GM21737 (cell line): Measurements from ENCODE around the gene MCM3AP.

ENCODE experiments used
- ATAC-seq: cut with Tn5 transposase; IDR thresholded peaks from one replicate; pipeline ENCODE4 v1.9.1; 2021; ENCODE audit warnings: mild to moderate bottlenecking, moderate library complexity; ENCODE audit not compliant: unreplicated experiment

The MCM3AP gene

DNA sequence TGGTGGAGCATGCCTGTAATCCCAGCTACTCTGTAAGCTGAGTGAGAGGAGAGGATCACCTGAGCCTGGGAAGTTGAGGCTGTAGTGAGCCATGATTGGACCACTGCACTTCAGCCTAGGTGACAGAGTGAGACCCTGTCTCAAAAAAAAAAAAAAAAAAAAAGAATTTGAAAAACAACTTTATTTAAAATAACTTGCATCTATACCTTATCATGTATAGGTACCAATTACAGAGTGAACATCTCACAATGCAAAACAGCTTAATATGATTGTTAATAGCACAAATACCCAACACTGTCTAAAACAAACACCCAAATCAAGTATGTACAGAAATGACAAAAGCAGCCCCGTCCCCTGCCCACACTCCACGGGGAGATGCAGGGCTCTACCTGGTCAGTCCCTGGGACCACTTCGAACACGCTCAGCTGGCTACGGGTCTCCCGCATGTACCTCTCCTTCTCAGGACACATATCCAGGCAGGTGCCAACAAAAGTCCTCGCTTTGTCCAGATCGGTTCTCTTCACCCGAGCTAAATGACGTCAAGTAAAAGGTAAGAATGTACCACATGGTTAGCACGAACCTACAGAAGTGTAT lies 10.5 kb downstream of the MCM3AP start:
- no peak for ATAC-seq

DNA sequence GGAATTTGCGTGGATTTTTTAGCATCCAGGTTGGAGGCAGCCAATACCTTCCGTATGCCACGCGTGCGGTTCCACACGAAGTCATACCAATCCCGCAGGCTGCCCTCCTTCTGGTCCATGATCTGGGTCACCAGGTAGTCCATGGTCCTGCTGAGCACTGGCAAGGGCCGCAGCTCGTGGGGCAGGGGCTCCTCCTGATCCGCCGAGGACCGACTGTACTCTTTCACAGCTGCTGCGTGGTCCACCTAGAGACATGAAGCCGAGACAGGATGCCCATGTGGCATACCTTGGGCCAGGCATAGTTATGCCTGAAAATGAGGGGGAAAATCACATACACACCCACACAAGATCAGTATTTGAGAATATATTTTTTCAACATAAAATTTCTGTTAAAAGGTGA lies 12.1 kb downstream of the MCM3AP start:
- ATAC-seq: no peak

DNA sequence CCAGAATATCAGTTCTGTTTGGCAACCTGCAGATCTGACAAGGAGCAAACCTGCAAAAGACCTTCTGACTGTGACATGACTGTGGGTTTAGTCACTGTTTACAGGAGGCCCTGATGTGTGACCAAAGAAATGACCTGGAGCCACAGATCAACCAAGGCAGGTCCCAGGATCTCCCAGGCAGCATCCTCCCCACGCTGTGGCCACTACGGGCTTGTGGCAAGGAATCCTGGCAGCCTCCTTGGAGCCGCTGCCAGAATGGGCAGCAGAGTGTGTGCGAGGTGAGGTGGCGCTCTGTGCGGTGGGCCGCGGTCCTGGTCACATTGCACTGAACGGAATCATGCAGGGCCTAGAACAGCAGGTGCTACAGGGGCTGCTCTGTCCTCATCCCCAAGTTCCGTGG lies 15.9 kb downstream of the MCM3AP start:
- ATAC-seq: no peak

DNA sequence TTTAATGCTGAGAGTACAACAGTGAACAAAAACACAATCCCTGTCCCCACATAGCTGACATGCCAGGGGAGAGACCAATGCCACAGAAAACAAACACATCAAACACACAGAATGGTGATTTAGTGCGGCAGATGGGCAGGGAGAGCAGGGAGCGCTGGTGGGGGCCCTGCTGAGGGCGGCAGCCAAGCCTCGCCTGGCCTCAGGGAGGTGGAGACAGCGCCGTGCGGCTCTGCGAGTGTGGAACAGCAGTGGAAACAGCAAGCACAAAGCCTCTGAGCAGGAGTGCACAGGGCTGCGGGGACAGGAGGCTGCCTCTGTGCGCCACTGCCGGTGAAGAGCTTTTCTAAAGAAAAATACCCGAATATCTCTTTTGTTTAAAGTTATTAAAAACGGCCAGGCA lies 17.0 kb downstream of the MCM3AP start:
- no peak for ATAC-seq

DNA sequence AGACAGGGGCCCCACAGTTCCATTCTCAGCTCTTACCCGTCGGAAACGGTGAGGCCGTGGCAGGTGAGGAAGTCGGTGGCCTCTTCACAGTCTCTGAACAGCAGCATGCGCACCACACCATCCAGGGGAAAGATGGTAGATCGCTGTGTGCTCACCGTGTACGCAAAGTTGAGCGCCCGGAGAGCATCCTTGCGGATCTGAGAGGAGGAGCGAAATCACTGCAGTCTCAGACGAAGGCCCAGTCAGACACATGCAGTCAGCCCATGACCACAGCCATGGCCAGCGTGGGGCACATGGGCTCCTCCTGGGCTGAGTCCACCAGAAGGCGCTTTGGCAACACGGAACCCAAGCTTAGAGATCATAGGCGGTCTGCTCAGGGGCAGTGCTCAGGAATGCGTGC lies 18.5 kb downstream of the MCM3AP start:
- ATAC-seq: no peak

DNA sequence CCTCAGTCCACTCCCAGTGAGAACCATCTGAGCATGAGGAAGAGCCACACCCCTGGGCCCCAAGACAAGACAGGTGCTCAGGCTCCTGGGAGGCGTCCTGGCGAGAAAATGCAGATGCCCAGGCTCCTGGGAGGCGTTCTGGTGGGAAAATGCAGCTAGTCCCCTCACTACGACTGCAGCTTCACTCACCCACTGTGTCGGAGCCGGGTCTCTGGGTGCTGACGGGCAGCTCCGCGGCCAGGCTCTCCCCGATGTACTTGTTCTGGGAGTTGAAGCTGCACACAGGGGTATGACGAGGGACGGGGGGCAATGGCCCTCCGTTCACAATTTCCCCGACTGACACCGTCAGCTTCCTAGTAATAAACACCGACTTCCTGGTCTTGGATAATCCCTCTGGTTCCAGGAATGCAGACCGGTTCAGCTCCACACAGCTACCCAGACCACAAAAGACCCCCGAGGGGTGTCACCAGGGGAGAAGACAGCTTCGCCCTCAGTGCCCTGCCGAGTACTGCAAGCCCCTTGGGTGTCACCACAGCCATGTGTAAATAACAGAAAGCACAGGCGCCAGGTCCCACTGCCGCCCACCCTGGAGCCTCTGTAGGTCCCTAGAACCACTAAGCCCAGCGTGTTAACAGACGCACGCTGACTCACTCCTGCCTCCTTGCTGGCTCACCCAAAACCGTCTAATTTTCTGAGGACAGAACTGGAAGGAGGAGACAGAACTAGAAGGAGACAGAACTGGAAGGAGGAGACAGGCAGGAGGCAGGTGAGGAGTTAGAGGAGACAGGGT lies 19.5 kb downstream of the MCM3AP start:
- no peak for ATAC-seq

DNA sequence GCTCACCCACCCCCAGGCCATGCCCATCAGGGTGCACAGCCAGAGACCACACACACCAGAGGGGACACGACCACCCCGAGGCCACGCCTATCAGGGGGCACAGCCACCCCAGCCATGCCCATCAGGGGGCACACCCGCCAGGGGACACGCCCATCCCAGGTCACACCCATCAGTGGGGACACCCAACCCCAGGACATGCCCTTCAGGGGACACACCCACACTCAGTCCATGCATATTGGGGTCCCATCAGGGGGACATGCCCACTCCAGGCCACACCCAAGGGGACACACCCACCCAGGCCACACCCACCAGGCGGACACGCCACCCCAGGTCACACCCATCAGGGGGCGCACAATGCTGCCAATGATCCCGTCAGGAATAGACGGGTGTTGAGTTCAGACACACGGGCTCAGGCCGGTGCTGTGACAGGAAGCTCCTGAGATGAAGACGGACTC lies 20.7 kb downstream of the MCM3AP start:
- ATAC-seq: no peak

DNA sequence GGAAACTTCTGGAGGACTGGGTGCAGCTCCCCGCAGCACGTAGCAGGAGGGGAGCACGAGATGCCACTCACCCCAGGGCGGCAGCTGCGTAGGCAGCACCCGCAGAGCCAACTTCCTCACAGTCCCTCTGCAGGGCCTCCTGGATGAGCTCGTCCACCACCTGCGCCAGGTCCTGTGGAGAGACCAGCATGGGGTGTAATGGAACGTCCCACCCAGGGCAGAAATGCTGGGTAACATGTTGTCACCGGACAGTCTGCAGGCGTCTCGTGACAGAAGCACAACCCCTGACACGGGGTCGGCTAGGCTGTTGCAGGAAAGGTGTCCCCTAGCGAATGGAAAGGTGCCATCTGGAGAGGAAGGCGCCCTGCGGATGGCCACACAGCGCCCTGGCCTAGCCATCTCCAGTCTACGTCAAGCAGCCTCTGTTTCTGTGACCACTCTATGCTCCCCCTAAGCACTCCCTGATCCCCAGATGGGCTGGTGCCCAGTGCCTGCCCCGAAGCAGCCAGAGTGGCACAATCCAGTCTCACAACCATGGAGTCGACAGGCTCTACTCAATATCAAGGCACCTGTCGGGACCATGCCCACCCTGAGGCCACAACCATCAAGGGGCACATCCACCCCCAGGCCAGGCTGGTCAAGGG lies 21.2 kb downstream of the MCM3AP start:
- ATAC-seq: no peak

DNA sequence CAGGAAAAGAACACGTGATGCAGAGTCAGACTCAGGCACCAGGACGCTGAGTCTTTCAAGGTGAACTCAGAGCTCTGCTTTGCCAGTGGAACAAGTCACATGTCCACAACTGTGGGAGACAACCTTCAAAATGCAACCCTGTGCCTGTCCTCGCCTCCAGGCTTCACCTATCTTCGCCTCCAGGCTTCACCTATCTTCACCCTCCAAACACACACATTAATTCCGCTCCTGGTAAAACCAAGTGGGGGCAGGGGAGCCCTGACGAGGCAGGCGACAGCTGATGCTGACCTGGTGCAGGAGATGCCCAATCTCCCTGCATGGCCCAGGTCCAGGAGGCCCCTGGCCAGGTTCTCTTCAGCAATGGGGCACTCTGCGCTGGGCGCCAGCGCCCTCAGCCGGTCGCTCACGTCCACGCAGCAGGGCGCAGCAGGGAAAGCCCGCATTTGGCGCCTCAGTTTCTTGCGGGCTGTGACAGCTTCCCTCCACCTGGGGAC lies 28.9 kb downstream of the MCM3AP start:
- no peak for ATAC-seq

DNA sequence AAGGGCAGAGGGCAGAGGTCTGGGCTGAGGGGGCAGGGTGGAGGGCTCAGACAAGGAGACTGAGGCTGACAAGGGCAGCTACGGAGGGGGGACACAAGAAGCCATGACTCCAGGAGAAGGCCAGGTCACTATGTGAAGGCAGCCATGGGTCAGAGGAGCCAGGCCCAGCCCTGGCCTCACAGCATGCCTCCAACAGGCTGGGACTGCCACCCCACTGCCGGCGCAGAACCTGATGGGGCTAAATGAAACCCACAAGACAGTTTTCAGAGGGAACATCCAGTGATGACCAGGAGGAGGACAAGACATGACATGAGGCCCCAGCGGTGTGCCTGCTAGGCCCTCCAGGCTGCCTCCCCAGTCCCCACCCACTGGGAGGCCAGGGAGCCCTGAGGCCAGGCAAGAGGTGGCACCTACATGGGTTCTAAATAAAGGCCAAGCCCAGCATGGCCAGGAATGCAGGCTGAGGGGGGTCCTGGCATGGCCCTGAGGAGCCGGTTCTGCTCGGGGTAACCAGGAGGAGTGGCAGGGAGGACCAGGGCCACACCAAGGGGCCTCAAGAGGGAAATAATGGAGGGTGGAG lies 29.6 kb downstream of the MCM3AP start:
- ATAC-seq: no peak

DNA sequence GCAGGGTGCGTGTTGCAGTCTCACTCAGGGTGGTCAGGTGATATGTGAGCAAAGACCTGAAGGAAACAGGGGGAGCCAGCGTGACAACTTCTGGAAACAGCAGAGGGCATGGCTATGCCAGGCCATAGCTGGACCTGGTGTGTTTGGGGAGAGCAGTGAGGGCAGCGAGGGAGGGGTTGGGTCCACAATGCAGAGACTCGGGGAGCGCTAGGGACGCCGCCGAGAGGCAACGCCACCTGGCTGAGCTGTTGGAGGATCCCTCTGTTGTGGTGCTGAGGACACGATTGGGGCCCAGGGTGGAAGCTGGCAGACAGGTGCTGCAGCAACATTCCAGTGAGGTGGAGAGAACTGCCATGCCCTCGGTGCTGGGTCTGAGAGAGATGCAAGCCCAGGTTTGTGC lies 30.2 kb downstream of the MCM3AP start:
- no peak for ATAC-seq

DNA sequence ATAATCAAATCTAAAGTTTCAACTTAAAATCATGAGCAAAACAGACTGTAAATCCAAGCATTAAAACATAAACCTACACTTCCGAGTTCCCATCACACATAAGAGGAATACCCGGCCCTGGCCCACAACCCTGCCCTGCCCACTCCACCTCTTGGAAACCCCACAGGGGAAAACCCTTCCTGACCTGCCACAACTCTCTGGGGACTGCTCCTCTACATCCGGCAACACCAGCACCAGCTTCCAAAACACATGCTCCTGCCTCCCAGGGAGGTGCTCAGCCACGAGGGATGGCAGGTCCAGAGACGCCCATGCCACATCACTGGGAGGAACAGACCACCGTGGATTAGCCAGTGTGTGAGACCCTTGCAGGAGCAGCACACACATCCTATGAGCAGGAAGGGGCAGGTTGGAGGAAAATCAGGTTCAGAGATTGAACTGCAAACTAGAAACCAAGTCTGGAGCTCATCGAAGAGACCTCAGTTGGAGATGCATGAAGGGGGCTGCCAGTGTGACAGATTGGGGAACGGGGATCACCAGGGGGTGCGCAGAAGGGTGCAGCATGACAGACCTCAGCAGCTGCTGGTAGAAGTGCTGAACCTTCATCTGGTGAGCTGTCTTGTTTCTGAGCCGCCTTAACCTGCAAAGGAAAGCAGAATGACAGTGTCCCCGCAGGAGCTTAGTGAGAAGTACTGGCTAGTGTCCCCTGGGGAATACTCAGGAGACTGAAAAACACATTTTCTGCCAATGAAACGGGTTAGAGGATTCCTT lies 31.0 kb downstream of the MCM3AP start:
- ATAC-seq: peak; percentile 45

DNA sequence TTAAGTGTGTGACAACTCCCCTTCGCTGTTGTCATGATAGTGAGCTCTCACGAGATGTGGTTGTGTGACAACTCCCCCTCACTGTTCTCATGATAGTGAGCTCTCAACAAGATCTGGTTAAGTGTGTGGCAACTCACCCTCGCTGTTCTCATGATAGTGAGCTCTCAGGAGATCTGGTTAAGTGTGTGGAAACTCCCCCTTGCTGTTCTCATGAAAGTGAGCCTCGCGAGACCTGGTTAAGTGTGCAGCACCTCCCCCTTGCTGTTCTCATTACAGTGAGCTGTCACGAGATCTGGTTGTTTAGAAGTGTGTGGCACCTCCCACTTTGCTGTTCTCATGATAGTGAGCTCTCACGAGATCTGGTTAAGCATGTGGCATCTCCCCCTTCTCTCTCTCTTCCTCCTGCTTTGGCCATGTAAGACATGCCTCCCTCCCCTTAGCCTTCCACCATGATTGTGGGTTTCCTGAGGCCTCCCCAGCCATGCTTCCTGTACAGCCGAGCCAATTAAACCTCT lies 31.7 kb downstream of the MCM3AP start:
- peak; percentile 58 for ATAC-seq

DNA sequence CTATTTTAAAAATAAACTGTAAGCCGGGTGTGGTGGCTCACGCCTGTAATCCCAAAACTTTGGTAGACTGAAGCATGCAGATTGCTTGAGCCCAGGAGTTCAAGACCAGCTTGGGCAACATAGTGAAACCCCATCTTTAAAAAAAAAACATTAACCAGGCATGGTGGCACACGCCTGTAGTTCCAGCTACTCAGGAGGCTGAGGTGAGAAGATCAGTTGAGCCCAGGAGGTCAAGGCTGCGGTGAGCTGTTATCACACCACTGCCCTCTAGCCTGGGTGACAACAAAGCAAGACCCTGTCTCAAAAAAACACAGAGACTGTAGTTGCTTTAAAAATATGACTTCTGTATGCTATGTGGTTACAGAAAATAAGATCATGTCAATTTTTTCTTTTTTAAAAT lies 32.6 kb downstream of the MCM3AP start:
- no peak for ATAC-seq

DNA sequence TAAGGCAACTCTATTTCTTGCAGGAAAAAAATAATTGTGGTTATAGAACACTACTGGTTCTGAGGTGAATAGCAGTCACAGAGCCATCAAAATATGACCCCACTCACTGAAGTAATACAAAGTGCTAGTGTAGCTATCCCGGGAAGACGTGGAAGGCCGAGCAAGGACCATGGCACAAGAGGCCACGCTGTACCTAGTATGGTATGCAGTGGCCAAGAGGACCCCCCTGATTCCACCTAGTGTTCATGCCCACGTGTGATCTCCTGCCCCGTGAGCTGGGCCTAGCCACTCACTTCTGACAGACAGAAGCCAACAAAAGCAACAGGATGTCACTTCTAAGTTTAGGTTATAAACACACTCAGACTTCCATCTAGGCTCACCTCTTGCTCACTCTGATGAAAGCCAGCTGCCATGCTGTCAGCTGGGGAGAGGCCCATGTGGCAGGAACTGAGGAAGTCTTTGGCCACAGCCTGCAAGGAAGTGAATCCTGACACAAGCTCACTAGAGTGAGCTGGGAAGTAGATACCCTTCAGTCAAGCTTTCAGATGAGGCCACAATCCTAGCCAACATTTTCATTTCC lies 35.2 kb downstream of the MCM3AP start:
- no peak for ATAC-seq

DNA sequence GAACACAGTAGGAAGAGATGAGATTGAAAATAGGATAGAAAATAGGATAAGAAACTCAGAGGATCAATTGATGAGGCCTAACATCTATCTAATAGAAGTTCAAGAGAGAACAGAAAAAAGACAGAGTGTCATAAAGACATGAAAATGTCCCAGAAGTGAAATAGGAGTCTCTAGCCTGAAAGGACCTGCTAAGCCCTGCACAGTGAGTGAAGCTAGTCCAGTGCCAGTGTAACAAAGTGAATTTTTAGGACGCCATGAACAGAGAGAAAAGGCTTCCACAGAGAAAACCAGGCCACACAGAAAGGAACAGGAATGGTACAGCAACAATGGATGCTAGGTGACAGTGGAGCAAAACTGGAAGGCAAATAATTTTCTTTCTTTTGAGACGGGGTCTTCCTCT lies 36.6 kb downstream of the MCM3AP start:
- ATAC-seq: no peak

DNA sequence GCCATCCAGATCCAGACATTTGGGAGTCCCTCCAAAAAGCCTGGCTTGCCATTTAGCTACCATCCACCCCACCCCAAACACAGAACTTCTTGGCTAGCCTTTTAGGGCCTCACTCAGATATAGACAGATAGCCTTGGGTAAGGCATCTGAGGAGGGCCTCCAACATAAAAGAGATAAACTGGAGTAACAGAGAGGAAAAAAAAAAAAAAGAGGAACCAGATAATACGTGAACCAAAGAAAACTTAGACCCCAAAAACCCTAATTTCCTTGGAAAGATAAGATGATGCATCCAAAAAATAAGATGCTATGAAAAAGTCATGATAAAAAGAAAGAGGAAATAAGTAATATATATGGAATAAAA lies 37.0 kb downstream of the MCM3AP start:
- ATAC-seq: no peak

DNA sequence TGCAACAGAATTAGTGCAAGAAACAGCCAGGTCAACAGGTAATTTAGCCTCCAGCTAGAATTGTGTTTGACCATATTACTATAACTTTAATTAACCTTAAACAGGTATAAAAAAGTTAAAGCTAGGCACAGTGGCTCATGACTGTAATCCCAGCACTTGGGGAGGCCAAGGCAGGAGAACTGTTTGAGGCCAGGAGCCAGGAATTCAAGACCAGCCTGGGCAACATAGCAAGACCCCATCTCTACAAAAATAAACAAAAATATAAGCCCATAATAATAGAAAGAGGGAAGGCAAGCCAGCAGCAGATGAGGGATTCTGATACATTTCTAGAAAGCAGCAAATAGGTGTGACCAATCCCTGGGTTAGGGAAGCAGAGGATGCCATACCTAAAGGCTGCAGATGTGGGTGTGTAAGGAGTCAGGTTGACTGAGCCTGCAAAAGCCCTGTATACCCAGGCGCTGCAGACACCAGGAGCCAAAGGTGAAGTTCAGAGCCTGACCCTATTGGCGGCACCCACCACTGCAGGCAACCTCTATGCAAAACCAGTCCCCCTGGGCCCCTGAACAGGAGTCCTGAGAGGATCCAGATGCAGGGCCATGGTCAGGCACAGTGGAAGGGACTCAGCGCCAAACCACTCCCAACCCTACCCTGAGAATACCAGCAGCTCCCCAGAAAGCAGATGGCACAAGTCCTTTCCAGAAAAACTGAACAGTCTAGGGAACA lies 37.6 kb downstream of the MCM3AP start:
- ATAC-seq: no peak

DNA sequence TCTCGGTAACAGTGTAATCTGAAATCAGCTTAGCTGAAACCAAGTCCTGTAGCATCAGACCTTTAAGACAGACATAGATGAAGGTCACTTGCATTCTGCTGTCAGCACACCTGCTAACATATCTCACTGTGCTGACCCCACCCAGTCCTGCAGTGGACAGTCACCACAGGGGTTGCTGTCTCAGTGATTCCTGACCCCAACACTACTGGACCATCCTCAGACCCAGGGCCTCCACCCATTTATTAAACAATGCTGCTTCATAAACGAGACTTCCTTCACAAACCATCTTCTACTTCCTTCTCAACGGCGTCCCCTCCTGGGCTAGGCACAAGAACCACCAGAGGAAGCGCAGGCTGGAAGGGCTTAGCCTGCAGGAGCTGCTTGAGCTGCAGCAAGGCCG lies 39.1 kb downstream of the MCM3AP start:
- ATAC-seq: no peak
